AG09309 (cell line): ENCODE data around the gene PLA2G2D.

Experiments used
- DNase-seq: peaks from one replicate; pipeline ENCODE4 v3.0.0-alpha.2; 2010; ENCODE audit warnings: low read depth
- H3K4me3 ChIP-seq: 2 replicates; pipeline ENCODE4 v1.5.1; 2011; ENCODE audit warnings: mild to moderate bottlenecking, low read depth, low read length, moderate library complexity; ENCODE audit not compliant: control insufficient read depth
- CTCF ChIP-seq: IDR thresholded peaks from 2 replicates; pipeline ENCODE4 v1.5.1; 2011; ENCODE audit warnings: mild to moderate bottlenecking, low read depth, low read length, inconsistent platforms; ENCODE audit not compliant: insufficient read depth, control insufficient read depth; ENCODE audit errors: missing control alignments

PLA2G2D gene

GRCh38 chr1:20081353-20081810, 38.0 kb downstream of the PLA2G2D start:
- DNase-seq = no peak
- no peak overlapping the region for H3K4me3 ChIP-seq
- no peak for TF ChIP-seq CTCF

- no peak for TF ChIP-seq CTCF
- H3K4me3 ChIP-seq = no peak overlapping the region
- DNase-seq = no peak
These were observed 38.6 kb downstream of the PLA2G2D start for GRCh38 chr1:20080441-20081352.

- H3K4me3 ChIP-seq = no peak overlapping the region
- DNase-seq = no peak
- TF ChIP-seq CTCF = no peak
These were observed 39.6 kb downstream of the PLA2G2D start for GRCh38 chr1:20079661-20080305.

- no peak for TF ChIP-seq CTCF
- no peak for DNase-seq
- H3K4me3 ChIP-seq = no peak overlapping the region
These were observed 40.6 kb downstream of the PLA2G2D start for GRCh38 chr1:20078711-20079110.

GRCh38 chr1:20078171-20078651, 41.1 kb downstream of the PLA2G2D start:
- no peak for DNase-seq
- no peak for TF ChIP-seq CTCF
- H3K4me3 ChIP-seq = no peak overlapping the region

GRCh38 chr1:20076710-20077461, 42.5 kb downstream of the PLA2G2D start:
- no peak for TF ChIP-seq CTCF
- no peak overlapping the region for H3K4me3 ChIP-seq
- no peak for DNase-seq
